ENCODE data around the gene CDS1. TPM values are rescaled to one million over a fixed set of nuclear protein-coding genes. Genes with fewer than 3 reads are reported as not detected.

Gene CDS1
- polyA plus RNA-seq, 3 donors from 2014 or later, result not detected

DNA sequence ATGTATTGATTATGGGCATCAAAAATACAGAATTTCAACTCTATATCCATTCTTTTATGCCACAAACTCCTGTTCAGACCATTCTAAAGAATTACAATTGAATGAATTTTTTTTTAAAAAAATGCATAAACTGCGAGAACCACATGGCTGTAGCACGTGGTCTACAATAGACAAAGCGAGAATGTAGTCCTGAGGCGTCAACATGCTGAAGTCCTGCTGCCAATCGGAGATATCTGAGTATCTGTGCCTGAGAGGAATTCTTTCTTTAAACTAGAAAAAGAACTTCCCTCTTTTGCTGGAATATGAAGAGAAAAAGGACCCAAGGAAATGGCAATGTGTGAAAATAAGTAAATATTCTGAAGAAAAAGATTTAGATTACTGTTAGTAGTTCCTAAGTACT, 105.7 kb downstream of the CDS1 start:
- Mint-ChIP-seq H3K4me3 (no peak overlapping the region), H3K27me3 (ENCODE audit: low read depth in 3 of 3) (no peaks in the 10 kb centered on the region), H3K36me3 (no peaks in the 10 kb centered on the region), H3K4me1 (no peaks in the 10 kb centered on the region), H3K9me3 (peaks cover 0 to 7% (median under 1%) of the 10 kb centered on the region in 6 donors), H3K27ac (no peak overlapping the region)
- DNase-seq, result no peak

DNA sequence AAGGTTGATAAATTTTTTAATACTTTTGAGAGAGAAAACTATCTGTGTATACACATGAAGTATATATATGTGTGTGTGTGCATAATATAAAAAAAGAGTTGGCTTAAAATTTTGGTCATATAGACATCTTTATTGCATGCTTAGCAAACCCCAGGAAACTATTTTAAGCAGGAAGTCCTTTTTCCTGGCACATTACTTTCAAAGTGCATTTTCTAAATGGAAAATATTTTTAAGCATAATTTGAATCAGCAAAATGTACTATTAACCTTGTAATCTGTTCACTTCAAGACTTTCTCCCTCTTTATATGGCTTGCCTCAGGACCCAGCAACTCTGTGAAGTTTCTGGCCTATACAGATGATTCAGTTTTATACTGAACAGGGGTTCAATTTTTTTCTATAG, 106.3 kb downstream of the CDS1 start:
- Mint-ChIP-seq H3K4me1 (no peaks in the 10 kb centered on the region), H3K4me3 (no peak overlapping the region), H3K36me3 (no peaks in the 10 kb centered on the region), H3K9me3 (peaks cover 0 to 7% (median 0%) of the 10 kb centered on the region in 6 donors), H3K27ac (no peak overlapping the region), H3K27me3 (ENCODE audit: low read depth in 3 of 3) (no peaks in the 10 kb centered on the region)
- DNase-seq, result no peak

DNA sequence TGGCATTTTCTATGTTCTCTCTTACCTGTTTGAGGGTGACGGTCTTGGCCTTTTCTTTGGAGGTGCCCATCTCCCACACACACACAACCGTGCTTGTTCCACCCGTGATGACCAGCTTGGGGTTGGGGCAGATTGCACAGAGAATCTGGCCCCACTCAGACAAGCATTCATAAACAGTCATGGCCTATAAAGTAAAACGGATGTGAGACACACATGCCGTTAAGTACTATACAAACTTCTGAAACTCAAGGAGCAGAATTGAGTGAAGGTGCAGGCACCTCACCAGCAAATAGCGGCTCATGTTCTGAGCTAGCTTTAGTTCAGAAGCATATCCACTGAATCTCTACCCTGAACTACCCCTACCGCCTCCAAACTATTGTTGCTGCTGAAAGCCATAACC, 107.6 kb downstream of the CDS1 start:
- Mint-ChIP-seq H3K27ac (no peak overlapping the region), H3K36me3 (no peaks in the 10 kb centered on the region), H3K4me1 (no peaks in the 10 kb centered on the region), H3K27me3 (ENCODE audit: low read depth in 3 of 3) (no peaks in the 10 kb centered on the region), H3K9me3 (peaks cover 0 to 7% (median 0%) of the 10 kb centered on the region in 6 donors), H3K4me3 (no peak overlapping the region)
- no peak for DNase-seq

DNA sequence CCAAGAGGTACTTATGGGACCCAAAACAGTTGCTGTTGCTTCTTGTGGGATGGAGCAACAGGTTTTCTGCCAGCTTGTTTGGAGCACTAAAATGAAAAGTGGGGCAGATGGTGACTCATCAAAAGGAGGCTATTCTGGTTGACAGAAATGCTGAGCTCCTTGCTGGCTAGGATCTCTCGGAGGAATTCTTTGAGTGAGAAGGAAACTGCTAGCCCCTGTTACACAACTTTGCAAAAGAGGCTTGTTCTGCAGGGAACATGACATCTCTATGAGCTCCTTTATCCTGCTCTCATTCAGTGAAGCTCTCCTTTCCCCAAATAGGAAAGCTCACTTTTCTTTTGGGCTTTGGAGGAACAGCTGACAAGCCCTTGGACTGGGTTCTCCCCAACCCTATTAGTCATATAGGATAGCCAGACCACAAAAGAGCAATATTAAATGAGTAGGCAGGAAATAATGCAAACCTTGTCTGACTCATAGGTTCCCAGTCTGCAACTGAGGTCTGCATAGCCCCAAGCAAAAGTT, 108.3 kb downstream of the CDS1 start:
- Mint-ChIP-seq H3K27me3 (ENCODE audit: low read depth in 3 of 3) (no peaks in the 10 kb centered on the region), H3K36me3 (no peaks in the 10 kb centered on the region), H3K27ac (no peak overlapping the region), H3K4me3 (no peak overlapping the region), H3K4me1 (no peaks in the 10 kb centered on the region), H3K9me3 (peaks cover 0 to 7% (median 0%) of the 10 kb centered on the region in 6 donors)
- no peak for DNase-seq

DNA sequence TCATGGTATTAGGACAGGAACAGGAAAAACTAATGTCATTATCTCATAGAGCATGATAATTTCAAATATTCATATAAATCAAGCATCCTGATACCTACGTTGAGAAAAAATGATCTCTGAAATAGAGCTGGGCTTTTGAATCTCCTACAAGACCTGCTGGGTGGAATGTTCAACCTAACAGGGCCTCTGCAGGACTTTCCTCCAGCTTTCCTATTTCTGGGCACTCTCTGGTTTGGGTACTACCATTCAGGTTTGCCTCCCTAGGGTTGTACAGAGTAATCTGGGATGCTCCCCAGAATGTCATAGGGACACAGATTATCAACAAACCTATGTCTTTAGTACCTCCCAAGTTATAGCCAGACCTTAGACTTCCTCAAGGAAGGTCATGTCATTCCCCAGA, 108.9 kb downstream of the CDS1 start:
- Mint-ChIP-seq H3K4me1 (no peaks in the 10 kb centered on the region), H3K9me3 (peaks cover 0 to 7% (median 0%) of the 10 kb centered on the region in 6 donors), H3K4me3 (no peak overlapping the region), H3K27ac (no peak overlapping the region), H3K36me3 (no peaks in the 10 kb centered on the region), H3K27me3 (ENCODE audit: low read depth in 3 of 3) (no peaks in the 10 kb centered on the region)
- no peak for DNase-seq

GRCh38 chr4:84697159-84697558, 114.2 kb downstream of the CDS1 start:
- Mint-ChIP-seq H3K36me3 (no peaks in the 10 kb centered on the region), H3K9me3 (peaks cover 2 to 15% (median 4%) of the 10 kb centered on the region in 6 donors), H3K4me3 (no peak overlapping the region), H3K27ac (no peak overlapping the region), H3K27me3 (ENCODE audit: low read depth in 3 of 3) (no peaks in the 10 kb centered on the region), H3K4me1 (no peaks in the 10 kb centered on the region)
- DNase-seq, result no peak

DNA sequence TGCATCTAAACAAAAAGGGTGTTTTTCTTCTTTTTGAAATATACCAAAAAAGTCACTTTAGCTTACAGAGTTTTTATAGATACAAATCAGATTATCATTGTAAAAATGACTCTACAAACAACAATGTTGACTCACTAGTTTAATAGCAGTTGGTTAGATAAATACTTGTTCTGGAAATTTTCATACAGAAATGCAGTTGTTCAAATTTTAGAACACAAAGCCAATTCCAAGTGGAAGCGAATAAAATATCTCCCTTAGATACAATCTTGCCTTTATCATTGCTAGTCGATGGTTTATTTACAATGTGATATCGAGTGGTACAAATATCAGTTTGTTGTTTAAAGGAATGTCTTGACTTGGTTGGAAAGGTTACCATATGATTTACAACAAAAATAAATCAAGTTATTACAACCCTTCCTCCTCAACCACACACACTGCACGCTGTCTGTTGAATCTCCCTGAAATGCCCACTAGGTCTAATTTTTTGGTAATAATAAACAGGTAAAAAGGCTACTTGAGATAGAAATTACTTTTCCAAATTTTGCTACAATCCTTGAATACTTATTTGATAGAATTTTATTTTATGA, 114.8 kb downstream of the CDS1 start:
- Mint-ChIP-seq H3K36me3 (no peaks in the 10 kb centered on the region), H3K27ac (no peak overlapping the region), H3K4me1 (no peaks in the 10 kb centered on the region), H3K9me3 (peaks cover 2 to 15% (median 4%) of the 10 kb centered on the region in 6 donors), H3K4me3 (no peak overlapping the region), H3K27me3 (ENCODE audit: low read depth in 3 of 3) (no peaks in the 10 kb centered on the region)
- no peak for DNase-seq

- H3K4me1 Mint-ChIP-seq, result no peaks in the 10 kb centered on the region
- no peak overlapping the region for H3K4me3 Mint-ChIP-seq
- no peak for DNase-seq
- no peaks in the 10 kb centered on the region for H3K27me3 Mint-ChIP-seq (ENCODE audit: low read depth in 3 of 3)
- H3K9me3 Mint-ChIP-seq, result peaks cover 2 to 14% (median 7%) of the 10 kb centered on the region in 6 donors
- no peaks in the 10 kb centered on the region for H3K36me3 Mint-ChIP-seq
- no peak overlapping the region for H3K27ac Mint-ChIP-seq
These were observed 116.2 kb downstream of the CDS1 start for GRCh38 chr4:84699001-84699671.

Other genes with a start within 250 kb of the CDS1 start
- not detected for gene NKX6-1, start 83.8 kb upstream of the CDS1 start, polyA plus RNA-seq

Data from immature natural killer cell (primary cell).